Stimulated activated memory B cell treated with anti-CD40 and anti-IgM and Interleukin-4, amounts not matched to agents 10 μg/mL and 1 μg/mL and 100 μg/mL, for 72 hours (primary cell): ENCODE measurements around the gene LPCAT3.
A peak's percentile ranks its signal among the peaks of the same experiment; 100 is the strongest.

Experiments used
- ATAC-seq: fragments of 150-1000 bp; cut with Tn5 transposase; 2 replicates; pipeline ENCODE4 v1.10.0; 2021
- H3K27ac Mint-ChIP-seq: one replicate; pipeline ENCODE4 v1.8.0; 2022; ENCODE audit warnings: mild to moderate bottlenecking, mixed read lengths
- H3K27me3 Mint-ChIP-seq: one replicate; pipeline ENCODE4 v1.8.0; 2022; ENCODE audit warnings: mixed read lengths
- H3K36me3 Mint-ChIP-seq: one replicate; pipeline ENCODE4 v1.8.0; 2022; ENCODE audit warnings: mixed read lengths
- H3K4me1 Mint-ChIP-seq: one replicate; pipeline ENCODE4 v1.8.0; 2022; ENCODE audit warnings: mixed read lengths
- H3K4me3 Mint-ChIP-seq: one replicate; pipeline ENCODE4 v1.8.0; 2022; ENCODE audit warnings: mild to moderate bottlenecking, moderate library complexity, mixed read lengths
- H3K9me3 Mint-ChIP-seq: one replicate; pipeline ENCODE4 v1.8.0; 2022; ENCODE audit warnings: mixed read lengths

The LPCAT3 gene

GRCh38 chr12:6966351-6966750 lies 51.9 kb downstream of the LPCAT3 start:
- Mint-ChIP-seq H3K4me1 (peaks cover 61% of the 10 kb centered on the region), H3K36me3 (peaks cover 39% of the 10 kb centered on the region), H3K9me3 (no peaks in the 10 kb centered on the region), H3K4me3 (no peak overlapping the region), H3K27me3 (no peaks in the 10 kb centered on the region), H3K27ac (no peak overlapping the region)
- no peak for ATAC-seq

DNA sequence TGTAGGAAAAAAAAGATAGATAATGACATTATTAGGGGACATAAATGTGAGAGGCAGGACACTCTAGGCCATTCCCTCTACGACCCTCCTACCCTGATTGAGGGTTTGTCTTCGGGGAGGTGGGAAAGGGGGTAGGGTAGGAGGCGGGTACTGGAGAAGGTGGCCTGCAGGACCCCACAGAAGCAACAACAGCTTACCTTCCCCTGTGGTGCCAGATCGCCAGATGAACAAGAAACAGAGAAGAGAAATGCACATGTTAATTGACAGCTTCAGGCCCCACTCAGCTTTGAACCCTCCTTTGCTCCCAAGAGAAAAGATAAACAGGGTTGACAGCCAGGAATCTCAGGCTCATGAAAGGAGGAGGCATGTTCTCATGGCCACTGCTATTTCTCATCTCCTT lies 52.6 kb downstream of the LPCAT3 start:
- Mint-ChIP-seq H3K4me3 (no peak overlapping the region), H3K27me3 (no peaks in the 10 kb centered on the region), H3K36me3 (peaks cover 35% of the 10 kb centered on the region), H3K4me1 (peaks cover 64% of the 10 kb centered on the region), H3K27ac (peak overlapping the region; percentile 69), H3K9me3 (no peaks in the 10 kb centered on the region)
- no peak for ATAC-seq

DNA sequence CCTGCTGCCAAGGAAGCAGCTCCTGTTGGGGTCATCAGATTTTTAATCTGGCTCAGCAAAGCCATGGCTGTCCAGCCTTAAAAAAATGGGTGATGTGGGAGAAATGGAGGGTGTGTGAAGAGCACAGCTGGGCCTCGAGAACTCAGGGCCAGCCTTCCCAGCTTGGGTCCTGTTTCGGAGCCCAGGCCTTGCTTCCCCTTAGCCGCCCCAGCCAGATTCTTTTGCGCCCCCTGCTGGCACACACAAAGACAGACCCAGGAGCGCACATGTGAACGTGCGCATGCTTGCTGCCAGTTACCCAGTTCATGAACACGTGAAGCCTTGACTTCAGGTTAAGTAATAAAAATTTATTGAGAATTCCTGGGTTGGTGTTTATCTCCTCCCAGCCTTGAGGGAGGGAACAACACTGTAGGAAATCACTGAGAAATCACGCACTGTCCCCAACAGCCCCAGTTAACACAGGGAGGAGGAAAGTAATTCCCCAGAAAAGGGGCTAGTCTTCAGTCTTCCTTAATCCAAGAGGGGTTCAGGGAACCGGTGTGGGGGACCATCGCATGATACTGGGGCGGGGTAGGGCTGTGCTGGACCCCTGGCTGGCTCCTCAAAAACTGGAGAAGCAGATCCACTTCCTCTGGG lies 53.1 kb downstream of the LPCAT3 start:
- Mint-ChIP-seq H3K27ac (peak overlapping the region; percentile 69), H3K36me3 (peaks cover 39% of the 10 kb centered on the region), H3K9me3 (no peaks in the 10 kb centered on the region), H3K4me1 (peaks cover 68% of the 10 kb centered on the region), H3K27me3 (no peaks in the 10 kb centered on the region), H3K4me3 (no peak overlapping the region)
- peak; percentile 75 for ATAC-seq

DNA sequence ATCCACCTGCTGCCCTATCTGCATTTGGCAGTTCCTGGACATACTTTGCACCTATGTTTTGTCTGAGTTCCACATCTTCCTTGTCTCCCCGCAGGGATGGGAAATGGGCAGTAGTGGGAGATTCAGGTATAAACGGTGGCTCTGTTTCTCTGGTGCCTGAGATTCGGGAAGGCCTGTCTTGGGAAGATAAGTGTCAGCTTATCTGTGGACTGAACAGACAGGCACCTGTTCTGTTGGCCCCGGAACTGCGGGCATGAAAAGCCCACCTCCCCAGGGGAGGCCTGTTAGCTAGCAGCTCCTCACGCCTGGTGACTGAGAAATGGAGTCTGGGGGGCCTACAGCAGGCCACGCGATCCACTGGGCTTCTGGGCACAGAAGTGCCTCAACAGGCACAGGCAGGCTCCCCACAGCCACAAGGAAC lies 53.7 kb downstream of the LPCAT3 start:
- H3K36me3 Mint-ChIP-seq: peaks cover 42% of the 10 kb centered on the region
- peaks cover 73% of the 10 kb centered on the region for H3K4me1 Mint-ChIP-seq
- no peak overlapping the region for H3K4me3 Mint-ChIP-seq
- no peaks in the 10 kb centered on the region for H3K27me3 Mint-ChIP-seq
- peak overlapping the region; percentile 69 for H3K27ac Mint-ChIP-seq
- H3K9me3 Mint-ChIP-seq: no peaks in the 10 kb centered on the region
- no peak for ATAC-seq

GRCh38 chr12:6963791-6964413 lies 54.4 kb downstream of the LPCAT3 start:
- H3K27ac Mint-ChIP-seq: peak overlapping the region; percentile 69
- no peak overlapping the region for H3K4me3 Mint-ChIP-seq
- no peak for ATAC-seq
- H3K27me3 Mint-ChIP-seq: no peaks in the 10 kb centered on the region
- H3K9me3 Mint-ChIP-seq: no peaks in the 10 kb centered on the region
- peaks cover 44% of the 10 kb centered on the region for H3K36me3 Mint-ChIP-seq
- H3K4me1 Mint-ChIP-seq: peaks cover 73% of the 10 kb centered on the region

GRCh38 chr12:6963016-6963731 lies 55.1 kb downstream of the LPCAT3 start:
- Mint-ChIP-seq H3K27ac (peak overlapping the region; percentile 98), H3K27me3 (no peaks in the 10 kb centered on the region), H3K9me3 (no peaks in the 10 kb centered on the region), H3K36me3 (peaks cover 45% of the 10 kb centered on the region), H3K4me3 (peak overlapping the region; percentile 13), H3K4me1 (peaks cover 75% of the 10 kb centered on the region)
- no peak for ATAC-seq

DNA sequence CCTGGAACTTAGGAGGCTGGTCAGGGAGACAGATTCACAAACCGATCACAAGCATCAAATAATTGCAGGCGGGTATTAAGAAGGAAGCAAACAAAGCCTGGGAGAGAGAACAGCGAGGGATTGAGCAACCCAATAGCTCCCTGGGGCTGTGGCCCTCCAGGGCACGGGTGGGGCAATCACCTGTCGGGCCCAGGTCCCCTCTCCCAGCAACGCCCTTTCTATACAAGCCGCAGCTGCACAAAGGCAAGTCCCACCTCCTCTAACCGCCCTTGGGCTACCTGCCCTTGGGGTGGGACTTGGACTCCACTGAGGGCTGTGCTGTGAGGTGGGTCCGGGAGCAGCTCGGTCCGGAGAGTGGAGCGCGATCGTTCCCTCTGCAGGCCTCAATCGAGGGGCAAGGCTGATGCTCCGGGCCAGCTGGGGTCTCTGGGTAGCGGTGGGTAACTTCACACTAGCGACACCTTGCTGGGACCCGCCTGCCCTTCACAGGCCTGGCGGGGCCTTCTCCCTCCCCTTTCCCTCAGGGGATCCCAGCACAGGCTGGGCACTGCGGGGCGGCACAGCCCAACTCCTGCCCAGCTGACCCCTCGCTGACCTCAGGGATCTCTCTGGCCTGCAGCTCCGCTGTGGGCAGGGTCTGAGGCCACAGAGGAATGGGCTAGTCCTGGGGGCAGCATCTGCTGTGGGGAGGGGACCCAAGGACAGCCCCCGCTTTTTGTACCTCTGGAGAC lies 55.8 kb downstream of the LPCAT3 start:
- Mint-ChIP-seq H3K27me3 (no peaks in the 10 kb centered on the region), H3K4me3 (peak overlapping the region; percentile 96), H3K36me3 (peaks cover 41% of the 10 kb centered on the region), H3K9me3 (no peaks in the 10 kb centered on the region), H3K27ac (peak overlapping the region; percentile 98), H3K4me1 (peaks cover 77% of the 10 kb centered on the region)
- no peak for ATAC-seq

DNA sequence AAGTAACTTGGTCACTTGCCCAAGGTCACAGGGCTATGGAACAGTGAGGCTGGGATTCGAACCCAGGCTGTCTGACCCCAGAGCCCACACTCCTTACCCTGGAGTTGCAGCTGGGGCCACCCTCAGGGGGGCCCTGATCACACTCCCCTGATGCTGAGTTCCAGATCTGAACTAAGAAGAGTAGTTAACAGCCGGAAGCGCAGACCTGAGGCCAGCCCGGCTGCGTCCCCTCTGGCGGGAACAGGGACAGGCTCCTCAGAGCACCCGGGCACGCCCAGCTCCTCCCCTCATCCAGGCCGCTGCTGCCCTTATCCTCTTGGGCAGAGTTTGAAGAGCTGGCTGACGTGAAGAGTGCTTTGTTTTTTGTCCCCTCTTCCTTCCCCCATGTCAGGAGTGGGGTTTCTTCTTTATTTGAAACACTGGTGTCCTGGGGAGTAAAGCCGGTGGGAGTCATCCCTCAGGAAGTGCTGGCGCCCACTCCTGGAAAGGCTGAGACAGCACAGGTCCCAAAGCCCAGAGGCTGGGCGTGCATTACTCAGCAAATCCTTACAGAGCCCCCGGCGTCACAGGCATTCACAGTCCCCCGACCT lies 56.5 kb downstream of the LPCAT3 start:
- H3K4me3 Mint-ChIP-seq: peak overlapping the region; percentile 96
- peaks cover 83% of the 10 kb centered on the region for H3K4me1 Mint-ChIP-seq
- peak overlapping the region; percentile 98 for H3K27ac Mint-ChIP-seq
- ATAC-seq: peak; percentile 15
- H3K27me3 Mint-ChIP-seq: no peaks in the 10 kb centered on the region
- H3K9me3 Mint-ChIP-seq: no peaks in the 10 kb centered on the region
- H3K36me3 Mint-ChIP-seq: peaks cover 43% of the 10 kb centered on the region

DNA sequence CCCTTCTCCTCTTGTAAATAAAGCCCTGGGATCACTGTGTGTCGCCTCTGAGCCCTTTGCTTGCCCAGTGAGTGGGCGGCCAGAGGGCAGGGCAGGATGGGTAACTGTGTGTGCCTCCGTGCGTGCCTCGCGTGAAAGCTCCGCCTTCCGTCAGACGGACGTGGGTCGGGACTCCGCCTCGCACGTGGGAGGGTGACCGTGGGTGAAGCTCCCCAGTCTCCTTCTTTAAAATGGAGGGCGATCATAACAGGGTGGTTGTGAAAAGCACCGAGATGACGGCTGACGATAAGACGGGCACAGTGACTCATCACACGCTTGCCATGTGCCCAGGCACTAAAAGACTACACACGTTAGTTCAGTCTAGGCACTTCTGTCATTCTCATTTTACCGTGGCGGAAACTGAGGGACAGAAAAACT lies 57.0 kb downstream of the LPCAT3 start:
- peak overlapping the region; percentile 96 for H3K4me3 Mint-ChIP-seq
- peaks cover 88% of the 10 kb centered on the region for H3K4me1 Mint-ChIP-seq
- H3K27ac Mint-ChIP-seq: peak overlapping the region; percentile 98
- ATAC-seq: peak; percentile 63
- H3K27me3 Mint-ChIP-seq: no peaks in the 10 kb centered on the region
- H3K9me3 Mint-ChIP-seq: no peaks in the 10 kb centered on the region
- peaks cover 46% of the 10 kb centered on the region for H3K36me3 Mint-ChIP-seq

DNA sequence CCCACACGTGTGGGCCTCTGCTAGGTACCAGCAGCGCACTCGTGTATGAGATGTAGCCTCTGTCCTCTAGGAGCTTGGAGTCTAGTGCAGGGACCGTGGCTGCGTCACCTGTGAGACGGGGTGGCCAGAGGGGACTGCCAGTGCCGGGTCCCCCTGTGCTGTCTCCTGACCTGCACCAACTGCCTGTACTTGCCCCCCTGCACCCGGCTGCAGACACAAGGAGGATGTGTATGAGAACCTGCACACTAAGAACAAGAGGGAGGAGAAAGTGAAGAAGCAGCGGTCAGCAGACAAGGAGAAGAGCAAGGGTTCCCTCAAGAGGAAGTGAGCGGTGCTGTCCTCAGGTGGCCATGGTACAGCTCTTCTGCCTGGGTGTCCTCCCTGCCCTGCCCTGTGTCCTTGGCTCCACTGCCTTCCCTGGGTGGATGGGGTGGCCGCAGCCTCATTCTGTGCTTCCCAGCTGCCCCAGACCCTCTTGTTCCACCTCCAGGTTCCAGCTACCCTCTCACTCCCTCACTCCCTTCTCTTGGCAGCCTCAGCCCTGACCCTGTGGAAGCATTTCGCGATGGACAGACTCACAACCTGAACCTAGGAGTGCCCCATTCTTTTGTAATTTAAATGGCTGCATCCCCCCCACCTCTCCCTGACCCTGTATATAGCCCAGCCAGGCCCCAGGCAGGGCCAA lies 57.5 kb downstream of the LPCAT3 start:
- ATAC-seq: peak; percentile 49
- H3K27ac Mint-ChIP-seq: peak overlapping the region; percentile 98
- H3K27me3 Mint-ChIP-seq: no peaks in the 10 kb centered on the region
- peak overlapping the region; percentile 96 for H3K4me3 Mint-ChIP-seq
- H3K9me3 Mint-ChIP-seq: no peaks in the 10 kb centered on the region
- H3K4me1 Mint-ChIP-seq: peaks cover 91% of the 10 kb centered on the region
- peaks cover 48% of the 10 kb centered on the region for H3K36me3 Mint-ChIP-seq

- no peak for ATAC-seq
- Mint-ChIP-seq H3K4me1 (peaks cover 91% of the 10 kb centered on the region), H3K36me3 (peaks cover 48% of the 10 kb centered on the region), H3K4me3 (peak overlapping the region; percentile 96), H3K9me3 (no peaks in the 10 kb centered on the region), H3K27me3 (no peaks in the 10 kb centered on the region), H3K27ac (peak overlapping the region; percentile 98)
Measured at GRCh38 chr12:6959805-6960592, 58.3 kb downstream of the LPCAT3 start.

DNA sequence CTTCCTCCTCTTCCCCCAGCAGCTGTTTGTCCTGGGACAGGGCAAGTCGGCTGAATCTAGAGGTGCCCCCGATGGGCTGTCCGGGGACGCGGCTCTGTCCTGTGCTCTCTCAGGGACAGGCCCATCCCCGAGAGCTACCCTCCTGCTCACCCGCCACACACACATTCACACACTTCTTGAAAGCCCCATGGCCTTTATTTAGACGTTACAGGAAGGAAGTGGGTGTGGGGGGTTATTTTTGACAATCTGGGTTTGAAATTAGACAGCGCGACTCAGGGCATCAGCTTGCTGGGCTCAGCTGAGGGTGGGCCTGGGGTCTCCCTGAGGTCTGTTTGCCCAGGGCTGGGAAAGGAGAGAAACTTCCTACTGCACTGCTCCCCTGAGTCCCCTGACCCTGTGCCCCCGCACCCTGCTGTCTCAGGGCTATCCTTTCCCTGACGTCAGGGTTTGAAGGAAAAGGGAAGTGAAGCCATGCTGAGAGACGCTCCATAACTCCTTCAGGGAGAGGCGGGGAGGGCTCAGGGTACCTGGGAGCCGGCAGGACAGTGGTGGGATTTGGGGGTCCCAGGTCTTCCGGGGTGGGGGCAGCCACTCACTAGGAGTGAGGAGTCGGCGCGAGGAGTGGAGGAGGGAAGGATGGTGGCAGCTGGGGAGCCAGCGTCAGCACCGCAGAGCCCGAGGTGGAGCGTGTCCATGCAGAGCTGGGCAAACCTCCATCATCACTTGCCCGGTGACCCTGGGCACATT lies 59.0 kb downstream of the LPCAT3 start:
- peak; percentile 80 for ATAC-seq
- Mint-ChIP-seq H3K4me1 (peaks cover 91% of the 10 kb centered on the region), H3K36me3 (peaks cover 56% of the 10 kb centered on the region), H3K27me3 (no peaks in the 10 kb centered on the region), H3K4me3 (peak overlapping the region; percentile 96), H3K27ac (peak overlapping the region; percentile 98), H3K9me3 (no peaks in the 10 kb centered on the region)

GRCh38 chr12:6958609-6959057 lies 59.6 kb downstream of the LPCAT3 start:
- ATAC-seq: no peak
- Mint-ChIP-seq H3K4me3 (peak overlapping the region; percentile 96), H3K27ac (peak overlapping the region; percentile 98), H3K27me3 (no peaks in the 10 kb centered on the region), H3K9me3 (no peaks in the 10 kb centered on the region), H3K4me1 (peaks cover 96% of the 10 kb centered on the region), H3K36me3 (peaks cover 62% of the 10 kb centered on the region)
